ENCODE measurements around the gene KLF13.

KLF13 gene

GRCh38 chr15:31326156-31326874 is at the start of gene KLF13:
TSS of gene KLF13 (plus strand) at chr15:31326835. CDS start at chr15:31327213, 378 bp downstream.
- no peak for TF ChIP-seq CTCF (IDR thresholded peaks at IDR 0.05; ENCODE audit: control insufficient read depth, extremely low read depth, insufficient read depth)
- peak within 1 kb of the TSS; percentile 71 for H3K4me3 ChIP-seq (ENCODE audit: low read depth, low read length)

GRCh38 chr15:31277335-31278060 is 49.1 kb upstream of the KLF13 start:
- DNase-seq (ENCODE audit: low read depth) = no peak
- no peak for TF ChIP-seq CTCF (IDR thresholded peaks at IDR 0.05; ENCODE audit: control insufficient read depth, extremely low read depth, insufficient read depth)
- no peak overlapping the region for H3K4me3 ChIP-seq (ENCODE audit: low read depth, low read length)

More at GRCh38 chr15:31326156-31326874, at the start of gene KLF13:
- peak; percentile 83 for DNase-seq (ENCODE audit: low read depth)

GRCh38 chr15:31278061-31278445 is 48.6 kb upstream of the KLF13 start:
- H3K4me3 ChIP-seq (ENCODE audit: low read depth, low read length) = no peak overlapping the region
- no peak for DNase-seq (ENCODE audit: low read depth)
- TF ChIP-seq CTCF (IDR thresholded peaks at IDR 0.05; ENCODE audit: control insufficient read depth, extremely low read depth, insufficient read depth) = no peak

GRCh38 chr15:31278544-31279220 is 48.0 kb upstream of the KLF13 start:
- no peak for DNase-seq (ENCODE audit: low read depth)
- TF ChIP-seq CTCF (IDR thresholded peaks at IDR 0.05; ENCODE audit: control insufficient read depth, extremely low read depth, insufficient read depth) = no peak

GRCh38 chr15:31279221-31280045 is 47.2 kb upstream of the KLF13 start:
- no peak for DNase-seq (ENCODE audit: low read depth)
- H3K4me3 ChIP-seq (ENCODE audit: low read depth, low read length) = no peak overlapping the region
- TF ChIP-seq CTCF (IDR thresholded peaks at IDR 0.05; ENCODE audit: control insufficient read depth, extremely low read depth, insufficient read depth) = no peak

More at GRCh38 chr15:31278544-31279220, 48.0 kb upstream of the KLF13 start:
- H3K4me3 ChIP-seq (ENCODE audit: low read depth, low read length) = no peak overlapping the region

GRCh38 chr15:31280046-31280830 is 46.4 kb upstream of the KLF13 start:
- no peak for DNase-seq (ENCODE audit: low read depth)
- TF ChIP-seq CTCF (IDR thresholded peaks at IDR 0.05; ENCODE audit: control insufficient read depth, extremely low read depth, insufficient read depth) = no peak
- H3K4me3 ChIP-seq (ENCODE audit: low read depth, low read length) = no peak overlapping the region

All from LNCaP clone FGC (cell line).